GM12865 (cell line): ENCODE measurements around the gene CFAP46.

Source experiments
- DNase-seq: peaks from one replicate; pipeline ENCODE4 v3.0.0; 2010; ENCODE audit warnings: low read depth
- H3K4me3 ChIP-seq: 2 replicates; pipeline ENCODE4 v1.5.1; 2011; ENCODE audit warnings: mild to moderate bottlenecking, low read depth, low read length, control low read depth
- CTCF ChIP-seq: IDR thresholded peaks from 2 replicates; pipeline ENCODE4 v1.5.1; 2011; ENCODE audit warnings: low read length, control low read depth, low read depth, inconsistent platforms; ENCODE audit not compliant: insufficient read depth; ENCODE audit errors: missing control alignments

The CFAP46 gene

GRCh38 chr10:132914732-132915131, 27.6 kb downstream of the CFAP46 start:
- H3K4me3 ChIP-seq, result no peak overlapping the region
- no peak for DNase-seq
- TF ChIP-seq CTCF, result no peak

GRCh38 chr10:132913559-132914115, 28.7 kb downstream of the CFAP46 start:
- H3K4me3 ChIP-seq, result no peak overlapping the region
- DNase-seq, result no peak
- TF ChIP-seq CTCF, result no peak

GRCh38 chr10:132912713-132913558, 29.4 kb downstream of the CFAP46 start:
- no peak for DNase-seq
- no peak for TF ChIP-seq CTCF

GRCh38 chr10:132912225-132912712, 30.1 kb downstream of the CFAP46 start:
- no peak for DNase-seq
- no peak for TF ChIP-seq CTCF
- H3K4me3 ChIP-seq, result no peak overlapping the region

More at GRCh38 chr10:132912713-132913558, 29.4 kb downstream of the CFAP46 start:
- no peak overlapping the region for H3K4me3 ChIP-seq

GRCh38 chr10:132911786-132912097, 30.6 kb downstream of the CFAP46 start:
- no peak for DNase-seq
- no peak overlapping the region for H3K4me3 ChIP-seq
- no peak for TF ChIP-seq CTCF

- no peak for DNase-seq
- TF ChIP-seq CTCF, result no peak
- no peak overlapping the region for H3K4me3 ChIP-seq
Observed at GRCh38 chr10:132910901-132911785, 31.2 kb downstream of the CFAP46 start.
